GM12878 (cell line): Measurements from ENCODE around the gene RANBP17.

ENCODE experiments used
- ATF3 ChIP-seq: IDR thresholded peaks from 2 replicates; pipeline ENCODE4 v1.6.1; 2011; ENCODE audit warnings: low read depth, mild to moderate bottlenecking, low read length, moderate library complexity, borderline replicate concordance; ENCODE audit errors: extremely low read depth
- BCL11A ChIP-seq: IDR thresholded peaks from 2 replicates; pipeline ENCODE4 v1.6.1; 2011; ENCODE audit warnings: low read depth, low read length
- CTCF ChIP-seq, 3 experiments: IDR thresholded peaks in 2 of 3; conservative IDR thresholded peaks in 1 of 3; 2 replicates each; pipeline ENCODE4 v1.5.1; 2011; ENCODE audit warnings: low read depth in 3 of 3, low read length in 3 of 3, mild to moderate bottlenecking in 3 of 3, control low read depth in 2 of 3, moderate library complexity in 2 of 3, inconsistent platforms in 1 of 3, mixed read lengths in 1 of 3; ENCODE audit not compliant: control insufficient read depth in 2 of 3, insufficient read depth in 1 of 3; ENCODE audit errors: extremely low read depth in 1 of 3
- EZH2 ChIP-seq: IDR thresholded peaks from 2 replicates; pipeline ENCODE4 v1.6.1; 2012; ENCODE audit warnings: low read depth, mild to moderate bottlenecking, control low read depth, inconsistent platforms, low read length, borderline replicate concordance; ENCODE audit not compliant: control insufficient read depth
- GABPA ChIP-seq: IDR thresholded peaks from 2 replicates; pipeline ENCODE4 v1.6.1; 2014; ENCODE audit warnings: antibody characterized with exemption, low read depth, mild to moderate bottlenecking, inconsistent platforms
- POLR2A ChIP-seq: IDR thresholded peaks from 2 replicates; pipeline ENCODE4 v1.6.1; 2011; ENCODE audit warnings: low read depth, mild to moderate bottlenecking, low read length
- POLR2AphosphoS5 ChIP-seq: IDR thresholded peaks from 2 replicates; pipeline ENCODE4 v1.6.1; 2011; ENCODE audit warnings: mild to moderate bottlenecking, low read length, inconsistent platforms
- RCOR1 ChIP-seq: conservative IDR thresholded peaks from 2 replicates; pipeline ENCODE4 v1.6.1; 2012; ENCODE audit warnings: low read depth, low read length, improper control_type of control experiment
- RFX5 ChIP-seq: IDR thresholded peaks from 2 replicates; pipeline ENCODE4 v1.6.1; 2011; ENCODE audit warnings: low read depth, low read length, improper control_type of control experiment
- TAF1 ChIP-seq: IDR thresholded peaks from 2 replicates; pipeline ENCODE4 v1.6.1; 2011; ENCODE audit warnings: mild to moderate bottlenecking, low read depth, low read length, borderline replicate concordance
- YY1 ChIP-seq: IDR thresholded peaks from 2 replicates; pipeline ENCODE4 v1.6.1; 2011; ENCODE audit warnings: low read depth, mild to moderate bottlenecking, low read length
- ZBTB40 ChIP-seq: fragments of 450-650 bp; IDR thresholded peaks from 2 replicates; pipeline ENCODE4 v1.6.1; 2016; ENCODE audit warnings: mild to moderate bottlenecking, moderate library complexity, borderline replicate concordance
- ZNF274 ChIP-seq: IDR thresholded peaks from one replicate; pipeline ENCODE4 v1.8.0; 2011; ENCODE audit not compliant: insufficient read length, insufficient read depth

GRCh38 chr5:170939178-170939577, 77.4 kb downstream of the RANBP17 start:
- TF ChIP-seq CTCF (IDR thresholded peaks at IDR 0.05 in 2 of 3, conservative IDR thresholded peaks at IDR 0.05 in 1 of 3; ENCODE audit: control insufficient read depth in 2 of 3, extremely low read depth in 1 of 3, insufficient read depth in 1 of 3, low read depth in 3 of 3, low read length in 3 of 3) (no peak), RCOR1 (no peak), POLR2A (no peak), BCL11A (no peak), ATF3 (no peak), YY1 (no peak), RFX5 (no peak), EZH2 (no peak), ZNF274 (no peak), ZBTB40 (no peak), POLR2AphosphoS5 (no peak), GABPA (no peak), TAF1 (no peak)
